Measurements from ENCODE around the gene RPL27A. TPM values are rescaled to one million over a fixed set of nuclear protein-coding genes. Genes with fewer than 3 reads are reported as not detected.

RPL27A gene
- total and polyA plus RNA-seq, 2 donors (not counting 3 experiments of a cell fraction or from before 2014, with no cell fraction given): 1,303 to 1,363 TPM

GRCh38 chr11:8694137-8694536, 11.5 kb downstream of the RPL27A start:
- Histone ChIP-seq H3K4me3 (replicated peaks in 1 of 3; ENCODE audit: insufficient read depth in 1 of 3, low read depth in 1 of 3, low read length in 3 of 3) (no peak overlapping the region), H3K9ac (replicated peaks; ENCODE audit: extremely low read depth, insufficient read depth, low read length) (no peak overlapping the region), H3K9me3 (replicated peaks; ENCODE audit: control insufficient read depth, insufficient read depth, low read length) (no peaks in the 10 kb centered on the region), H3K27me3 (ENCODE audit: control insufficient read depth in 2 of 2, insufficient read depth in 2 of 2, low read length in 2 of 2) (no peaks in the 10 kb centered on the region), H4K20me1 (replicated peaks; ENCODE audit: control insufficient read depth, extremely low read depth, insufficient read depth, low read length) (no peaks in the 10 kb centered on the region), H3K27ac (ENCODE audit: insufficient read depth, low read depth, low read length) (no peak overlapping the region), H2AFZ (ENCODE audit: low read depth, low read length) (no peak overlapping the region), H3K79me2 (ENCODE audit: control insufficient read depth, insufficient read depth, low read length) (no peaks in the 10 kb centered on the region), H3K4me1 (ENCODE audit: control insufficient read depth, extremely low read depth, insufficient read depth, low read length) (peaks cover 9% of the 10 kb centered on the region), H3K4me2 (ENCODE audit: insufficient read depth, low read length) (no peak overlapping the region), H3K9me1 (replicated peaks; ENCODE audit: control insufficient read depth, extremely low read depth, insufficient read depth, low read length) (no peaks in the 10 kb centered on the region), H3K36me3 (ENCODE audit: control insufficient read depth in 2 of 2, extremely low read depth in 1 of 2, insufficient read depth in 2 of 2, low read length in 2 of 2) (peaks cover 2 to 7% of the 10 kb centered on the region in 2 experiments)
- FAIRE-seq (no peak), DNase-seq (ENCODE audit: low read depth, low spot score) (no peak)
- no peak for TF ChIP-seq FOS (IDR thresholded peaks at IDR 0.05; ENCODE audit: borderline replicate concordance, insufficient read depth, low read length)
- no peak for TF ChIP-seq MAX (IDR thresholded peaks at IDR 0.05; ENCODE audit: insufficient read depth, insufficient read length)
- no peak for TF ChIP-seq JUN (IDR thresholded peaks at IDR 0.05; ENCODE audit: borderline replicate concordance, insufficient read depth, insufficient read length, low read depth)
- no peak for TF ChIP-seq GATA2 (IDR thresholded peaks at IDR 0.05; ENCODE audit: insufficient read depth, insufficient read length, low read depth, low read length)
- no peak for TF ChIP-seq POLR2A (IDR thresholded peaks at IDR 0.05; ENCODE audit: low read depth, low read length)
- no peak for TF ChIP-seq EZH2 (IDR thresholded peaks at IDR 0.05; ENCODE audit: borderline replicate concordance, low read depth, low read length, severe bottlenecking)
- TF ChIP-seq MYC (IDR thresholded peaks at IDR 0.05; ENCODE audit: low read depth, low read length): no peak
- TF ChIP-seq POLR2AphosphoS5 (IDR thresholded peaks at IDR 0.05; ENCODE audit: insufficient read depth, low read depth, low read length): no peak
- TF ChIP-seq CTCF (IDR thresholded peaks at IDR 0.05; ENCODE audit: extremely low read depth in 1 of 2, insufficient read depth in 1 of 2, low read depth in 1 of 2, low read length in 2 of 2): no peak
- CTCF ChIA-PET: no interaction called here
- POLR2A ChIA-PET: no interaction called here
- BruUV-seq (replicated peaks): no TSS peak
- dilution Hi-C loops (cut with MboI; ENCODE audit: extremely low pct_ligation_motif_present, low sequenced_read_pairs) (no loop called here), intact Hi-C loops (cut with micrococcal nuclease) (no loop called here)

Measured in endothelial cell of umbilical vein (primary cell).